Esophagus squamous epithelium (tissue), 4 donors: ENCODE results near the gene ANTXR1.

ENCODE experiments used
- CTCF ChIP-seq, 6 experiments: fragments of 450-650 bp in 4 of 6; fragments of 200-600 bp in 2 of 6; sonication (generic) in 2 of 6; IDR thresholded peaks; one replicate each; pipeline ENCODE4 v1.5.1; 2016 to 2019; ENCODE audit warnings: antibody characterized with exemption in 6 of 6, mild to moderate bottlenecking in 4 of 6, moderate library complexity in 4 of 6
- POLR2A ChIP-seq, 4 donors: fragments of 450-650 bp; IDR thresholded peaks; one replicate each; pipeline ENCODE4 v1.6.1; 2017; ENCODE audit warnings: antibody characterized with exemption in 4 of 4, mild to moderate bottlenecking in 4 of 4, moderate library complexity in 3 of 4

- peak in 1 of 6 experiments; percentile 19 for TF ChIP-seq CTCF (IDR thresholded peaks at IDR 0.05)
- TF ChIP-seq POLR2A (IDR thresholded peaks at IDR 0.05) = peak in 1 of 4 donors; percentile 1
Measured at GRCh38 chr2:69013142-69013839, at the start of gene ANTXR1.
